Stomach (tissue), 9 donors: Measurements from ENCODE around the gene ZBTB42. TPM values are rescaled to one million over a fixed set of nuclear protein-coding genes. Genes with fewer than 3 reads are reported as not detected.

ENCODE experiments used
- DNase-seq, 2 donors: peaks; one replicate each; pipeline versions ENCODE4 v3.0.0 to v3.0.0-alpha.2; 2013 to 2019
- H3K27ac ChIP-seq, 5 donors: fragments of 200-600 bp in 4 of 5; sonication (generic) in 4 of 5; one replicate each; pipeline ENCODE4 v1.5.1; 2013 to 2019; ENCODE audit warnings: mild to moderate bottlenecking in 1 of 5, moderate library complexity in 1 of 5
- H3K27me3 ChIP-seq, 3 donors: fragments of 200-600 bp; sonication (generic); one replicate each; pipeline ENCODE4 v1.5.1; 2017 to 2019; ENCODE audit warnings: mixed run types in 1 of 3
- H3K36me3 ChIP-seq, 4 donors: fragments of 200-600 bp; sonication (generic); 1 replicate in 3 of 4; 2 replicates in 1 of 4; pipeline ENCODE4 v1.5.1; 2016 to 2019
- H3K4me1 ChIP-seq, 4 donors: fragments of 200-600 bp; sonication (generic); one replicate each; pipeline ENCODE4 v1.5.1; 2016 to 2019
- H3K4me3 ChIP-seq, 4 donors: fragments of 200-600 bp; sonication (generic) in 3 of 4; one replicate each; pipeline ENCODE4 v1.5.1; 2016 to 2019; ENCODE audit warnings: mild to moderate bottlenecking in 1 of 4
- H3K9me3 ChIP-seq, 4 donors: fragments of 200-600 bp; sonication (generic); one replicate each; pipeline ENCODE4 v1.5.1; 2016 to 2019
- CTCF ChIP-seq, 7 experiments: fragments of 450-650 bp in 4 of 7; fragments of 200-600 bp in 3 of 7; sonication (generic) in 3 of 7; IDR thresholded peaks; one replicate each; pipeline ENCODE4 v1.5.1; 2016 to 2019; ENCODE audit warnings: antibody characterized with exemption in 7 of 7, control low read depth in 2 of 7, mild to moderate bottlenecking in 1 of 7
- EP300 ChIP-seq: sonication (generic); formaldehyde crosslinking; IDR thresholded peaks from one replicate; pipeline ENCODE4 v1.6.1; 2017; ENCODE audit warnings: antibody characterized with exemption
- POLR2A ChIP-seq, 4 donors: fragments of 450-650 bp; IDR thresholded peaks; one replicate each; pipeline ENCODE4 v1.6.1; 2016; ENCODE audit warnings: antibody characterized with exemption in 4 of 4, control low read depth in 2 of 4, mild to moderate bottlenecking in 1 of 4, moderate library complexity in 1 of 4
- POLR2AphosphoS5 ChIP-seq, 3 donors: sonication (generic); formaldehyde crosslinking; IDR thresholded peaks; one replicate each; pipeline ENCODE4 v1.6.1; 2016; ENCODE audit warnings: antibody characterized with exemption in 3 of 3
- WGBS, 5 donors: extraction: QIAGEN DNeasy Blood & Tissue Kit in 3 of 5; methylation state at CpG; one replicate each; pipeline versions ENCODE4 v1.1.5 to v1.1.7; 2013 to 2018; 5-methylcytosine and 5-hydroxymethylcytosine counted together
- intact Hi-C: fragments of 100-400 bp; cut with DNase I; formaldehyde crosslinking; loops from one replicate; pipeline ENCODE4 v1.15.1; 2023; ENCODE audit warnings: low total_unique reads
- polyA plus RNA-seq, 3 donors: library from polyadenylated mRNA; stranded (reverse); fragments of 200-250 nt; gene quantifications; one replicate each; pipeline ENCODE4 v1.2.3, GENCODE V29; 2013
- total RNA-seq, 5 donors: library from RNA; depleted of rRNA; stranded (reverse); fragments of >200 nt; gene quantifications; one replicate each; pipeline versions ENCODE4 v1.1.0 to v1.2.3, GENCODE V29; 2014 to 2016
- donor health status: healthy with polysubstance abuse.
- donor health status: Bipolar disorder and iron deficiency.
- donor health status: healthy.

Gene ZBTB42
- total and polyA plus RNA-seq, 8 donors, result 4.6 to 59.7 (median 6.7) TPM

- WGBS, 5 donors, result 2 to 8% (median 6%) methylated on average over 28 to 81 of the region's 83 CpGs
- peak overlapping the region; percentile 91 to 98 (median 94) for H3K27ac ChIP-seq
- no peak for TF ChIP-seq EP300
- peak; percentile 33 to 78 (median 64) for TF ChIP-seq POLR2AphosphoS5 (IDR thresholded peaks at IDR 0.05)
- peak in 4 of 7 experiments; percentile 15 to 50 (median 38) for TF ChIP-seq CTCF (IDR thresholded peaks at IDR 0.05)
- intact Hi-C loops, result no loop called here
- no peaks in the 10 kb centered on the region for H3K9me3 ChIP-seq
- peak overlapping the region; percentile 71 to 85 (median 76) for H3K4me3 ChIP-seq
- DNase-seq, result peak; percentile 90 to 96
- no peaks in the 10 kb centered on the region for H3K36me3 ChIP-seq
- no peaks in the 10 kb centered on the region for H3K27me3 ChIP-seq
- H3K4me1 ChIP-seq, result peaks cover 53 to 86% (median 79%) of the 10 kb centered on the region in 4 donors
These were observed 708 bp upstream of the ZBTB42 start for GRCh38 chr14:104800015-104800770.

- Histone ChIP-seq H3K4me1 (peaks cover 54 to 85% (median 79%) of the 10 kb centered on the region in 4 donors), H3K27ac (peak overlapping the region; percentile 91 to 98 (median 93)), H3K36me3 (no peaks in the 10 kb centered on the region), H3K27me3 (no peaks in the 10 kb centered on the region), H3K4me3 (peak overlapping the region; percentile 71 to 85 (median 76)), H3K9me3 (no peaks in the 10 kb centered on the region)
- intact Hi-C loops, result no loop called here
- DNase-seq, result no peak
- no peak for TF ChIP-seq EP300
- no peak for TF ChIP-seq POLR2AphosphoS5 (IDR thresholded peaks at IDR 0.05)
- TF ChIP-seq CTCF (IDR thresholded peaks at IDR 0.05), result no peak
- TF ChIP-seq POLR2A (IDR thresholded peaks at IDR 0.05), result no peak
- 39 to 64% (median 62%) methylated on average over 17 to 45 of the region's 45 CpGs for WGBS, 5 donors
These were observed 856 bp downstream of the ZBTB42 start for GRCh38 chr14:104801520-104802393.

- DNase-seq, result no peak
- Histone ChIP-seq H3K36me3 (no peaks in the 10 kb centered on the region), H3K4me3 (peak overlapping the region; percentile 10 to 85 (median 46)), H3K27ac (peak overlapping the region in 3 of 5 donors; percentile 24 to 94 (median 91)), H3K4me1 (peaks cover 51 to 77% (median 71%) of the 10 kb centered on the region in 4 donors), H3K27me3 (no peaks in the 10 kb centered on the region), H3K9me3 (no peaks in the 10 kb centered on the region)
- intact Hi-C loops, result no loop called here
- 50 to 77% (median 67%) methylated on average over 13 to 20 of the region's 20 CpGs for WGBS, 5 donors
- TF ChIP-seq POLR2AphosphoS5 (IDR thresholded peaks at IDR 0.05), result no peak
- no peak for TF ChIP-seq POLR2A (IDR thresholded peaks at IDR 0.05)
- no peak for TF ChIP-seq EP300
- TF ChIP-seq CTCF (IDR thresholded peaks at IDR 0.05), result no peak
These were observed 1.7 kb downstream of the ZBTB42 start for GRCh38 chr14:104802394-104803184.
